ENCODE data around the gene OR51S1.

DNA sequence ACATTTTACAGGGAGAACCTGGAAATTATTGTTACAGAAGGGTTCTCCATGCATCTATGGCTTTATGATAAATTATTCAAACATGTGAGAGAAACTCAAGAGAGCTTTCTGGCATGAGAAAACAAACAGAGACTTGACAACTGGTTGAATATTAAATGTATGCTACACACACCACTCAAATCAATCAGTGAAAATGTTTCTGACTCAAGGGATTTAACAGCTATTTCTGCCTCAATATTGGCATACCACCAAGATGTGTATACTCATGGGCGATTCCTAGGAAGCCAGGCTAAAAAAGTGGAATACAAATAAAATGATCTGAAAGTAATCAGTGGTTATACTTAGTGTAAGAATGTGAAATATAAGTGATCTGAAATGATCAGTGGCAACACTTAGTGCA is 16.8 kb upstream of the OR51S1 start:
- TF ChIP-seq EZH2phosphoT487 (IDR thresholded peaks at IDR 0.05; ENCODE audit: insufficient read depth, low read depth) (no peak), EZH2 (IDR thresholded peaks at IDR 0.05; ENCODE audit: insufficient read depth, poor library complexity, severe bottlenecking) (no peak)
